Erythroblast (primary cell): ENCODE data around the gene GYG2.

Source experiments
- GATA1 ChIP-seq: IDR thresholded peaks from 2 replicates; pipeline ENCODE4 v1.6.1; 2011; ENCODE audit warnings: low read depth, mild to moderate bottlenecking, control low read depth, low read length, moderate library complexity
- POLR2A ChIP-seq: IDR thresholded peaks from 2 replicates; pipeline ENCODE4 v1.6.1; 2011; ENCODE audit warnings: mild to moderate bottlenecking, low read length

DNA sequence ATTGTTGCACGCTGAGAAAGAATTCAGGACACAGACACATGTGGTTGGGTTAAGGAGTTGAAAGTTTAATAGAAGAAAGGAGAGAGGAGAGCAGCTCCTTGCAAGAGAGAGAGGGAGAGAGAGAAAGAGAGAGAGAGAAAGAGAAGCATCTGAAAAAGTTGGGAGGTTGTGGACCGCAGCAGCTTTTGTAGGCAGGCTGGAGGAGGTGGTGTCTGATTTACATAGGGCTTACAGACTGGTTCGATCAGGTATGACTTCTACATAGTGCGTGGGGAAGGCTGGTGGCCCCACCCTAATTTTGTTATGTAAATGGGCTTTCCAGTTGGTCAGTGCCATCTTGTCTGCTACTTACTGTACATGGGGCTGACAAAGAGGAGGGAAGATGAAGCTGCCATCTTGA is 27.5 kb upstream of the GYG2 start:
- no peak for TF ChIP-seq POLR2A
- TF ChIP-seq GATA1 = no peak
